GM21390 (cell line): ENCODE results near the gene EDNRA.

ENCODE experiments used
- ATAC-seq: cut with Tn5 transposase; IDR thresholded peaks from one replicate; pipeline ENCODE4 v1.9.1; 2021; ENCODE audit not compliant: unreplicated experiment

Gene EDNRA

GRCh38 chr4:147539959-147540358, 59.1 kb downstream of the EDNRA start:
- no peak for ATAC-seq

- no peak for ATAC-seq
These were observed 61.5 kb downstream of the EDNRA start for GRCh38 chr4:147542229-147542990.

GRCh38 chr4:147543034-147543433, 62.1 kb downstream of the EDNRA start:
- no peak for ATAC-seq

- no peak for ATAC-seq
These were observed 65.5 kb downstream of the EDNRA start for GRCh38 chr4:147546349-147546748.

- ATAC-seq = peak; percentile 30
These were observed 66.6 kb downstream of the EDNRA start for GRCh38 chr4:147547314-147548056.

GRCh38 chr4:147548256-147548655, 67.4 kb downstream of the EDNRA start:
- ATAC-seq = no peak

GRCh38 chr4:147550626-147551246, 69.8 kb downstream of the EDNRA start:
- peak; percentile 55 for ATAC-seq

- ATAC-seq = no peak
These were observed 79.7 kb downstream of the EDNRA start for GRCh38 chr4:147560625-147561024.

- no peak for ATAC-seq
These were observed 85.9 kb downstream of the EDNRA start for GRCh38 chr4:147566762-147567161.

- ATAC-seq = no peak
These were observed 86.4 kb downstream of the EDNRA start for GRCh38 chr4:147567276-147567675.

GRCh38 chr4:147570616-147571015, 89.7 kb downstream of the EDNRA start:
- no peak for ATAC-seq

- no peak for ATAC-seq
These were observed 90.3 kb downstream of the EDNRA start for GRCh38 chr4:147571036-147571770.

GRCh38 chr4:147576084-147576483, 95.2 kb downstream of the EDNRA start:
- ATAC-seq = no peak

- ATAC-seq = no peak
These were observed 97.2 kb downstream of the EDNRA start for GRCh38 chr4:147578051-147578476.

GRCh38 chr4:147578593-147578992, 97.7 kb downstream of the EDNRA start:
- ATAC-seq = no peak

GRCh38 chr4:147580396-147580795, 99.5 kb downstream of the EDNRA start:
- ATAC-seq = no peak

GRCh38 chr4:147581606-147582350, 100.9 kb downstream of the EDNRA start:
- no peak for ATAC-seq

GRCh38 chr4:147582386-147583060, 101.6 kb downstream of the EDNRA start:
- no peak for ATAC-seq

GRCh38 chr4:147583876-147584275, 103.0 kb downstream of the EDNRA start:
- no peak for ATAC-seq

GRCh38 chr4:147586032-147586431, 105.1 kb downstream of the EDNRA start:
- ATAC-seq = no peak
